HG02870 (cell line): ENCODE data around the gene LMTK2.

Source experiments
- ATAC-seq: cut with Tn5 transposase; IDR thresholded peaks from one replicate; pipeline ENCODE4 v1.9.1; 2021; ENCODE audit warnings: mild to moderate bottlenecking, moderate library complexity; ENCODE audit not compliant: unreplicated experiment

LMTK2 gene

DNA sequence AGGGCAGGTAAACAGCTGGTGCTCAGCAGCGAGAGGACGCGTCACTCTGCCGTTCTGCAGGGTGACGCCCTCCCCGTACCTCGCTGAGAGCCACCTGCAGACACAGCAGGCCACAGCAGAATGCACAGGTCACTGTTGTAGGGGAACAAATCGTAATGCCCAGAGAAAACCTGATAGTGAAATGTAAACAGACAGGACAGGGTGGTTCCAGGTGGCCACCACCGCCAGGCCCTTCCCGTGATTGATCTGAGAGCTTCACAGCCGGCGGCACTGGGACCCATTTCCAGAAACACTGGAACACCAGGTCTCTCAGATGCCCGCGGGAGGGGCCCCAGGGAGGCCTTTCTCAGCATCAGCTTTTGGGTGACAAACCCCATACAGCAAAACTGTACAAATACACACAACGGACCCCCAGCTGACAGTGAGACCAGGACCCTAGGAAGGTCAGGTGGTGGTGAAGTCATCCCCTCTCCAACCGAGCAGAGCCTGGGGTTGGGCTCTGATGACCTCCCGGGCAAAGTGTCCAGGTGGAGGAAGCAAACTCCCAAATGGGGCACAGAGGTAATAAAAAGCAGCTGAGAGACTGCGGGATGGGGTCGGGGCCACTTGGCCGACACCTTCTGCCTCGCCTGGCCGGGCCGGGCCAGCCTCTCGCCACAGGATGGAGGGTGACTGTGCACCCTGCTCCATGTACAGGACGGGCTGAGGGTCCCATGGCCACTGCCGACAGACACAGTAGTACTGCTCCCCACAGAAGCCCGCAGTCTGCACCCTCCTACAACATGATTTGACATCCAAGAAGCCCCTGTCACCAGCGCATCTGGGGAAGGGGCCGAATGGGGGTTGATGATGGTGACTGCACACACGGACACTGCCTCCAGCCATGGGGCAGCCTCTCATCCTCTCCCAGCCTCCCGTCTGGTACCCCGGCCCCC lies 109.2 kb downstream of the LMTK2 start:
- no peak for ATAC-seq

DNA sequence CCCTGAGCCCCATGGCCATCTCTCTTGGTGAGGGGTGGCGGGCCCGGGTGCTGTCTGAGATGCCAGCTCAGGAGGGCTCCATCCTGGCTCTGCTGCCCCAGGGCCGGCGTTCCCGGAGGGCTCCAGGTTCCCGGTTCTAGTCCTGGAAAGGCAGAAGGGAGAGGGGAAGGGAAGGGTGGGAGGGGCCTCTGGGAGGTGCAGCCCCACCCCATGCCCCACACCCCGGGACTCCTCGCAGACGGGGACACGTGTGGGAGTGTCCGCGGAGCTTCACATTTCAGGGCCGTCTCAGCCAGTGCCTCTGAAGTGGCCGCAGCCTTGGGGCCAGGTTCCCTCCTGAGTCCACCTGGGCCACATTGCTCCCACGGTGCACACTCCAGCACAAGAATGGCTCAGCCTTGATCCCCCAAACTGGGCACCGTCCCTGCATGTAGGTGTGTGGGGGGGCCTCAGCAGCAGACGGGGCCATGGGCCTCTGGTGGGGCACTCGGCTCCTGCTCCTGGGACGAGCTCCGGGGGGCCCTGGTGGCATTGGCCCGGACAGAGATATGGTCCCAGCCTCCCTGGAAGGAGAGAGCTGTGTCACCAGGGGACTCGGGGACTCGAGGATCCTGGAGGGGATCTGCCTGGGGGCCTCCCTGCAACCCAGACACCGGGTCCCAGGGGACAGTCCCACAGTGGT lies 110.4 kb downstream of the LMTK2 start:
- no peak for ATAC-seq

DNA sequence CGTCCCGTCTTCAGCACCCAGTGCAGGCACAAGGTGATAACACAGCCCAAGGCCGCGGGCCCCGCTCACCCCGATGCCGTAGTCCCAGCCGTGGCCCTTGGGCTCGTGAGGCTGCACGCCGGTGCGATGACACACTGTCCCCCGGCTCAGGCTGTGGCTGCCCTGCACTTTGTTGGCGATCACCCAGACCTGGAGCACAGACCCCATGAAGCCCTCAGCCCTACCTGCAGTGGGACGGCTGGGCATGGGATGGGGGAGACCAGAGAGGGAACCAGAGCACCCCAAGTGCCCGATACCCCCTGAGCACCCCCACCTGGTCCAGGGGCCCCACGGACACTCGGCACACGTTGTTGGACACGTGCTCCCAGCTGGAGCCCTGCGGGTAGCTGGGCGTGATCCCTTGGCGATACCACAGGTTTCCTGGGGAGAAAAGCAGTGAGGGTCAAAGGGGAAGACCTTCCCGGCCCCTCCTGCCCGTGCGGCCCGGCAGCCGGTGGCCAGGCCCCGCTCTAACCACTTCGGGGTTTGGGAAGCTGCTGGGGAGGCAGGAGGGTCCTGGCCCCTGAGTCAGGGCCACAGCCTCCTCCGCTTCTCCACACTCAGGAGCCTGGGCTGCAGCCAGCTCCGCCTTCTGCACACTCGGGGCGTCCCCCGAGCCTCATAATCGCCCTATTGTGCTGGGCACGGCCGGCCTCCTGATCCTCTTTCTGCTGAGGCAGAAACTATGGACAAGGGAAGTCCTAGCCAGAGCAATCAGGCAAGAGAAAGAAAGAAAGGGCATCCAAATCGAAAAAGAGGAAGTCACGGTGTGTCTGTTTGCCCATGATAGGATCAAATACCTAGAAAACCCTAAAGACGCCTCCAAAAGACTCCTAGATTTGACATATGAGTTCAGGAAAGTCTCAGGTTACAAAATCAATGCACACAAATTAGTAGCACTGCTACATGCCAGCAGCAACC lies 111.2 kb downstream of the LMTK2 start:
- ATAC-seq = no peak

DNA sequence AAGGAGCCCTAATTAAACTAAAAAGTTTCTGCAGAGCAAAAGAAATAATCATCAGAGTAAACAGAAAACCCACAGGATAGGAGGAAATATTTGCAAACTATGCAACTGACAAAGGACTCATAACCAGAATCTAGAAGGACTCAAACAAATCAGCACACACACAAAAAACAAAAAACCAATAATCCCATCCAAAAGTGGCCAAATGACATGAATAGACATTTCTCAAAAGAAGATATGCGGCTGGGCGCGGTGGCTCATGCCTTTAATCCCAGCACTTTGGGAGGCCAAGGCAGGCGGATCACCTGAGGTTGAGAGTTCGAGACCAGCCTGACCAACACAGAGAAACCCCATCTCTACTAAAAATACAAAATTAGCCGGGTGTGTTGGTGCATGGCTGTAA lies 112.7 kb downstream of the LMTK2 start:
- ATAC-seq = peak; percentile 42

DNA sequence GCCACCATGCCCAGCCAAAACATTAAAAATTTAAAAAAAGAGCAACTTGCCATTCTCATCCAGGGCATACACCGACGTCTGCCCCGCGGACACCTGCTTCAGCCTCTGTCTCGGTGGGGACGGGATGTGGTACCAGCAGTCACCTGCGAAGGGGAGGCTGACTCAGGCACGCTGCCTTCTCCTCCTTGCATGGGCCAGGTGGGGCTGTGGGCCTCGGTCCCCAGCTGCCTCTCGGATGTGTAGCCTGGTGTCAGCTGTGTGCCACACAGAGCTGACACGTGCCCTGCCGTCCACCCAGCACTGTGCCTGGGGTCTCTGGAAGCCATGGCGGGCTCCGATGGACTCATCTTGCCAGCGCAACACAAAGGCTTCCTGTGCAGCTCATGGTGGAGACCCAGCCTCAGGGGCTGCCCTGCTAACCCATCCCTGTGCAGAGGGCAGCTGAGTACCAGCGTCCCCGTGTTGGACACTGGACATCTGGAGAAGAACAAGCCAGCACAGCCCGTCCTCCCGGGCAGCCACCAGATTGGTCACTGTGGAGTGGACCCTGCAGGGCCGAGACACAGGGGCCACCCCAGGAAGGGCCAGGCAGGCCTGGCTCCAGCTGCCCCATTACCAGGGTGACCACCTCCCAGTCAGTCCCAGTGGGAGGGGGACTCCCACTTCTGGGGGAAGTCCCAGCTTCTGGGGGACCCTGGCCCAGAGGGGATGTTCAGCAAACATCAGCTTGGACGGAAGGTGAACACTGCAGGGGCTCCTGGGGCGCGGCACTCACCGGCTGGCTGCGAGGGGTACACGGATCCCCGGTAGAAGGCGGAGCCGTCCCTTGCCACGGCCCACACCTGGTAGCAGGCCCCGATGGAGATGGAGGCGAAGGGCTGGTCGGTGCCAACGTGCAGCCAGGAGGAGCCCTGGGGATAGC lies 115.2 kb downstream of the LMTK2 start:
- no peak for ATAC-seq

DNA sequence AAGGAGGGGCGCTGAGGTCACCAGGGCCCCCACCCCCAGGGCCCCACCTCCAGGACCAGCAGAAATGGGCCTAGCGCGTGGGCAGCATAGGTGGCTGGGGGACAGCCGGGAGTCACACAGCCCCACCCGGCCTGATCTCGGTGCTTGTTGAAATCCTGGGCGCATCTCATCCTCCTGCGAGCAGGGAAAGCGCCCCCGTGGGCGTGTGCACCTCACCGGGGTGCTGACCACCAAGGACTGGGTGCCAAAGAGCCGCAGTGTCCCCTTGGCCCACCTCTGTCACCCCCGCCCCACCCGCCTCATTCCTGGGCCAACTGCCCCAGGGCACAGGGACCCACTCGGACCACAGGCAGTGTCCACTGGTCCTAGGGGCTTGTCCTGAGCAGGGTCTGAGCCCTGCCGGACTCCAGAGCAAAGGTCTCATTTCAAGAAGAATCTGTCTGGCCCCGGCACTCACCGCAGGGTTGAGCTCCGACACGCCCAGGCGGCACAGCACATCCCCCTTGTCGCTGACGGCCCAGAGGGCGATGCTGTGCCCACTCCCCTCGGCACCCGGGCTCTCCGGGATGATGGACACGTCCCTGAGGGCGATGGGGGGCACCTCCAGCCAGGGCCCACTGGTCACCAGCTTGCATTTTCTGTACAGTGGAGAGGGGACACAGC lies 116.0 kb downstream of the LMTK2 start:
- ATAC-seq = no peak

DNA sequence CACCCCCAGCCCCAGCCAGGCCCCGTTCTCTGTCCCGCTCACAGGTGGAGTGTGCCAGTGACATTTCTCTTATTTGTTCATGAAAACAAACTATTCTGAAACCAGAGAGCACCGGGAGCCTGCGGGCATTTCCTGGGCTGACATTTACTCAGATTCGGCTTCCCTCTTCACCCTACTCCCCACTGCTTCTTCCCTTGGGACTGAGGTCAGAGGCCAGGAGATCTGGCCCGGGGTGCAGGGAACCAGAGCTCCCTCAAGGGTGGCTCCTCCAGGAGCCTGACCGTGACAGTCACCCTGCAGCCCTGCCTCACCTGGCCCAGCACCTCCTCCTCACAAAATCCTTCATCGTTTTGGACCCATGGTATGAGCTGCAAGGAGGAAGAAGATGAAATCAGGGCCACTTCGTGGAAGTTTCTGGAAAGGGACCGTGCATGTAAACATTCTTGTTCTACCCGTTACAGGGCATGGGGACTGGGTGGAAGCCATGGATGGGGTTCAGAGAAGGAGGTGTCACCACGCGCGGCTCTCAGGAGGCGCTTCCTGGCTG lies 116.8 kb downstream of the LMTK2 start:
- no peak for ATAC-seq

DNA sequence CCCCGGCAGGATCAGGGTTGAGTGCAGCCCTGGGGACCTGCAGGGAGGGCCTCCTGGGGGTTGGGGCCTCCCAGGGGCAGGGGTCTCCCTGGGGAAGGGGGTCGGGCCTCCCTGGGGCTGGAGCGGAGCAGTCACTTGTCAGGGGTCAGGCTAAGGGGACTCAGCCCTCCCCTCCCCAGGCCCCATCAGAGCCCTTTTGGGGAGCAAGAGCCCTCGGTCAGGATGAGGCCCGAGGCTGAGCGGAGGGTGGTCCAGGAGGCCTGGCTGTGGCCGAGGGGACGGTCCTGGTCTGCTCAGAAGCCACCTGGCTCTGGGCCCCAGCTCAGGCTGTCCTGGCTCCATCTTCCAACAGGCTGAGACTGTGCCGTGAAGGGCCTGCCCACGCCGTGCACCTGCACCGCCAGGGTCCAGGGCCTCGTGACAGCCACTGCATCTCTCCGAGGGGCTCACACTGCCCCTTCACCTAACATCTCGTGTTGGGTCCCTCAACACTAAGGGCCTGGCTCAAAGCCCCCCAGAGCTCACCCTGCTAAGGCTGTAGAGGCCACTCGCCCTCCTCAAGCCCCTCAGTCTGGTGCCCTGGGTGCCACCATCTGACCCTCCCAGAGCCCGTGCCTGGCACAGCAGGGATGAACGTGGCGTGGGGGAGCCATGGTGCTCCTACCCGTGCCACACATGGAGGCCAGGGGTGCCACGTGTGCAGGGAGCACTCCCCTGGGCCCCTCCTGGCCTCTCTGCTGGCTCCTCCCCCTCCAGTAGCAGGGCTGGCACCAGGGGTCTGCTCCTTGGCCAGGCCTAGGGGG lies 117.4 kb downstream of the LMTK2 start:
- no peak for ATAC-seq

DNA sequence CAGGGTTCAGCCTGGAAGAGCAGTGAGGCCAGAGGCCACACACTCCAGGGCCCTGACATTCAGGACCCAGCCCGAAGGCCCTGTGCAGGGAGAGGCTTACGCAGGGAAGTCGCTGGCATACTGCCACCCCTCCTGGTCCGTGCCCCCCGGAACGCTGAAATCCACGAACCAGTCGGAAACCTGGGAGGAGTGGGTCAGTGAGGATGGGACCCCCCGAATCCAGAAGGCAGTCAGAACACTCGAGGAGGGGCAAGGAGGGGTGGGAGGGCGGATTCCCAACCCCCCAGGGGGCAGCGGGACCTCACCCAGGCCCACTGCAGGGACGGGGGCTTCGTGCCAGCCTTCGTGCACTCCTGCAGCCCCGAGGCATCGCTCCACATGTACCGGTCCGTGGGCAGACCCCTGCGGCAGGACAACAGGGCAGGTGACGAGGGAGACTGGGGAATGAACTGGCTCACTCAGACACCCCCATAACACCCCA lies 118.1 kb downstream of the LMTK2 start:
- no peak for ATAC-seq

DNA sequence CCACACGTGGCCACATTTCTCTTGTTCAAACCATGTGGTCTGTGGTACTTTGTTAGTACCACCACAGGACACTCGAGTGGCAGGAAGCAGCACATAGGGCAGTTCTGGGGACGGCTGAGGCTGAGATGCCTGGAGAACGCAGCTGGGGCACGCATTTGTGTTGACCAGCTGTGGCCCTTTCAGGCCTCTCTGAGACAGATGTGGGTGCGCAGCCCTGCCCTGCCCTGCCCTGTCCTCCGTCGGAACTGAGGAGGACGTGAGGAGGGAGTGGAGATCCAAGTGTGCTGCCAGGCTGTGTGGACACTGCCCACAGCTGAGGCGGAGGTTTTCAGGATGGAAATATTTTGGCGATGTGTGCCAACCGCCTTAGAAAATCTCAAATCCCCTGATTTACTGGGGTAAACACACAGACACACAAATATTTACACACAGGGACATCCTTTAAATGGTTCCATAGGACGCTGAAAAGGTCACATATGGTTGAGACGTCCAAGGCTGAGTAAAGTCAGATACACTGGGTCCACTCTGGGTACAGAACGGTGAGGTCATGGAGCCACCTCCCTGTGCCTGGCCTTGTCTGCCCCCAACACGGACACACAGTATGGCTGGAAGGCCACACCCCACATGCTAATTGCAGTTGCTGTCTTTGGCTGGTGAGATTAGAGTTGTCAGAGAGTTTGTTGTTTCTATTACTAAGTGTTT lies 119.4 kb downstream of the LMTK2 start:
- no peak for ATAC-seq

DNA sequence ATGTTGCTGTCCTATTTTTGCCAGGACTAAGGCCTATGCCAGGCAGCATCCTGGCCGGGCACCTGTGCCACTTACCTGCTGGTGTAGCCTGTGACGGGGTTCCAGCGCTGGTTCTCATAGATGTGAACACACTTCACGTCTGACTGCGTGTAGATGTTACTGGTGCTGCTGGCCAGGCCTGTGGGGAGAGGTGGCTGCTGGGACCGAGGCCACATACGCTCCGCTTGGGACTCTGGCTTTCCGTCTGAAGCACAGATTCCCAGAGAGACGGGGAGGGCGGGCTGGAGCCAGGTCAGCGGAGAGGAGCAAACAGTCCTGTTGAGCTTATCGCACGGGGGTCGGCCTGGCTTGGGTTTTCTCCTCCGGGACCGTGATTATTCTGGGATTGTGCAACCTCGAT lies 121.3 kb downstream of the LMTK2 start:
- no peak for ATAC-seq

DNA sequence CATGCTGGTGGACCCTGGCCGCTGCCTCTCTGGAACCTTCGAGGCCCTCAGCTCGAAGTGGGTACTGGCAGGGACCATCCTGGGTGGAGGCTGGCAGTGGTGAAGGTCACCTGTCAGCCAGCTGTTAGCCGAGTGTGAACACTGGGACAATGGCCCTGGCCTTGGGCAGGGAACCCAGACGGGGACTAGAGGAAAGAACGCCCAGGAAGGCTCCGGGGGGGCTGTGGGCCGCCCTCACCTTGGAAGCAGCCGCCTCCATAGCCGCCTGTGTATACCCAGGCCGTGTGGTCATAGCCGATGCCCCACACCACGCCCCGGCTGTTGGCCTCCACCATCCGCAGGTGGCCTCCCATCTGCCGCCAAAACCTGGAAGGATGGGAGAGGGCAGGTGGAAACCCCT lies 122.1 kb downstream of the LMTK2 start:
- no peak for ATAC-seq

DNA sequence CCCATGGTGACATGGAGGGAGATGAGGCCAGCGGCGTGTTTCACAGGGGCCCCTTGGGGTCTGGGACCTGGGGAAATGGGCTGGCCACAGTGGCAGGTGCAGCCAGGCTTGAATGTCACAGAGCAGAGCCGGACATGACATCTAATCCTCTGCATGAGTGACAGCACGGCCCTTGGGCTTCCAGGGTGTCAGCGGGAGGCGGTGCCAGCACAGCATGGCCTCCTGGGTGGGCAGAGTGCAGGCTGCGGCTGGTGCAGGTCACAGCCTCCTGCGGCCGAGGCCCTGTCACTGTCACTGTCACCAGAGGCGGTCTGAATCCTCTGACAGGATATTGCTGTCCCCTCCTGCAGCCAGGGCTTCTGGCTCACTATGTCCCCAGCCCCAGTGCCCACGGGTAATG lies 122.8 kb downstream of the LMTK2 start:
- no peak for ATAC-seq

DNA sequence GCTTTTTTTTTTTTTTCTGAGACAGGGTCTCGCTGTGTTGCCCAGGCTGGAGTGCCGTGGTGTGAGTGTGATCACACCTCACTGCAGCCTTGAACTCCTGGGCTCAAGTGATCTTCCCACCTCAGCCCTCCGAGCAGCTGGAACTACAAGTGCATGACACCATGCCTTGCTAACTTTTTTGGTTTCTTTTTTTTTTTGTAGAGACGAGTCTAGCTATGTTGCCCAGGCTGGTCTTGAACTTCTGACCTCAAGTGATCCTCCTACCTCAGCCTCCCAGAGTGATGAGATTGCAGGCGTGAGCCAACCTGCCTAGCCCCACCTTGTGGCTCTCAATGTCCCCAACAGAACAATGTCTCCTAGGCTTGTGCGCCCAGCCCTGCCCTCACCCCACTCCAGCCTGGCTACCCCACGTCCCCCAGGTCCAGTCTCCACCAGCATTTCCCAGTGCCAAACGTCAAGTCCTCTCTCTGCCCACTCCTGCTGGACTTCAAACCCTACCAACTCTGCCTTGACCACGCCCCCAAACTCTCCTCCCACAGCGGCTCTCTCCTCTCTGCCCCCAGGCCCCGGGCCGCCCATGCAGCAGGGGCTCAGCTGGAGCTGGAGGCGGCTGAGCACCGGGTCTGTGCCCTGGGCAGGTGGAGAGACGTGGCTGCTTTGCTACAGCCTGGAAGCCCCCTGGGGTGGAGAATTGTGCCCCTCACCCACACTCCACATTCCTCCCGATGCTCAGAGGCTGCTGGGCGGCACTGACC lies 123.5 kb downstream of the LMTK2 start:
- ATAC-seq = no peak

DNA sequence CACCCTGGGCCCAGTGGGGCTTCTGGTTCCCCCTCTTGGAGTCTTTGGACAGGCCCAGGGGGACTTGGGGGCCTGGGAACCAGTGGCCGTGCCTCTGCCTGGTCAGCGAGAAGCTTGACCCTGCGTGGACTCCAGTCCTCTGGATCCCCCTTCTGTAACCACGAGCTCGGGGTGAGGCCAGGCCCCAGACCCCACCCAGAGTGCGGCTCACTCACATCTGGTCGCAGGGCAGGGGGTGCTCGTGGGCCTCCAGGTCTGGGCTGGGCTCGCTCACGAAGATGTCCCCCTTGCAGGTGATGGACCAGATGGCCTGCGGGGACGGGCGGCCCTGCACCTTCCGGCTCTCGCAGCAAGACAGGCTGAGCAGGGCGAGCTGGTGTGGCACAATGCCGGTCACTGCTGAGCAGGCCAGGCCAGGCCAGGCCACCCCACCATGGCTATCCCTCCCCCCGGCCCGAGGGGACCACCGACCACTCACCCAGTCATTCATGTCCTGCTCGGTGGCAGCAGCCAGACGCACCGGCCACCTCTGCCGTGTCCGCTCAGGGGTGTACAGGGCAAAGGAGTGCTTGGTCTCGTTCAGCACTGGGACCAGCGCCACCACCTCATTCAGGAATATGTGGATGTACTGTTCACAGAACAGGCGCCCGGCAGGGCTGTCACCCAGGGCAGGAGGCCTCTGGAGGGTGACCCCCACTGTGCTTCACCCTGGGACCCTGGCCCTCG lies 124.2 kb downstream of the LMTK2 start:
- ATAC-seq = no peak

DNA sequence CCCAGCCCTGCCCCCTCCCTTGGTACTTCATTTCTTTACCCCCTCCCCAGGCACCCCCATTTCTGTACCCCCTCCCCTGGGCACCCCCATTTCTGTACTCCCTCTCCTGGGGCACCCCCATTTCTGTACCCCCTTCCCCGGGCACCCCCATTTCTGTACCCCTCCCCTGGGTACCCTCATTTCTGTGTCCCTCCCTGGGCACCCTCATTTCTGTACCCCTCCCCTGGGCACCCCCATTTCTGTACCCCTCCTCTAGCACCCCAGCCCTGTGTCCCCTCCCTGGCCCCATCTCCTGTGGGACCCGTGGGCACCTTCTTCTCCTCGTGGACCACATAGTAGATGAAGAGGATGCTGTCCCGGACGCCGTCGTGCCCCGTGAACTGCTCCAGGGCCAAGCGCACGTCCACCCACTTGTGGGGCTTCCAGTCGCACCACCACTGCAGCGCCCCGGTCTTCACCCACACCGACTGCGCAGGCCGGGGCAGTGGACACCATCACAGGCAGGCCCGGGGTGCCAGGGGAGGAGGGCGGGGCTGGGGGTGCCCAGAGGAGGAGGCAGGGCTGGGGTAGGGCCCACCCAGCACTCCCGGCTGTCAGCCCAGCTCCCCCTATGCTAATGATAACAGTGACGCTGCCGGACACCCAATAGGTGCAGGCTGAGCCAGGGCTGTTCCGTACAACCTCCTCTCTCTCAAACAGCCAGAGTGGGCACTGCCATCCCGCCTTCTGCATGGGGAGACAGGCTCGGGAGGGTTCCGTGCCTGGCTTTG lies 125.0 kb downstream of the LMTK2 start:
- ATAC-seq = no peak
